Measurements from ENCODE around the gene OBSCN.

DNA sequence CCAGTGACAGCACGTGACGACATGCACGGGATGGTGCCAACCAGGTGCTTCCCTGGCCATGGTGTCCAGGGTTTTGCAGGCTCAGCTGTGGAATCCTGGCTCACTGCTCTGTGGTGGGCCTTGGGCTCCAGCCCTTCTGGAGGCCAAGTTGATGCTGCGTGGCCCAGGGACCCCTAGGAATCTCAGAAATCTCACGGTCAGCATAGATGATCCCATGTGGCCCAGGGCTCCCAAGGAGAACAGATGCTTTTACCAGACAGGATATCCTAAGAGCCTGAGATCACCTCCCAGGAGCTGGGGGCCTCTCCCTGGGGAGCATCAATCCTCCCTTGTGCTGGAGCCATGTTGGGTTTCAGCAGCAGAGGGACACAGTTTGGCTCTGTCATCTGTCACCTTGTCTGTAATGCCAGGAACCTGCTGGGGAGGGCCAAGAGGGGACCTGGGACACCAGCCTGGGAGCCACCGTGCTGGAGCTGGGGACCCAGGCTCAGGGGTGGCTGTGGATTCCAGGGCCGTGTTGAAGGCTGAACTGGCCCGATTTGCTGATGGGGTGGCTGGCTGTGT is 134.9 kb downstream of the OBSCN start:
- TF ChIP-seq ZNF384 (IDR thresholded peaks at IDR 0.05) (no peak), TARDBP (IDR thresholded peaks at IDR 0.05) (no peak), SP1 (IDR thresholded peaks at IDR 0.05) (no peak), FOXK2 (IDR thresholded peaks at IDR 0.05) (no peak), ARNT (IDR thresholded peaks at IDR 0.05) (no peak), FOXA1 (IDR thresholded peaks at IDR 0.05) (no peak), FOXM1 (IDR thresholded peaks at IDR 0.05; ENCODE audit: borderline replicate concordance) (no peak), NFRKB (IDR thresholded peaks at IDR 0.05) (no peak)

Data from HEK293T (cell line).